Stimulated activated effector memory CD8-positive, alpha-beta T cell treated with anti-CD3 and anti-CD28 coated beads, Interleukin-12 subunit alpha, Interleukin-12 subunit beta, amount 100 ng/mL, for 72 hours (primary cell): ENCODE data around the gene CCDC171.
"Not testable (repeated sequence)": the region's sequence is repeated elsewhere in the genome, so short reads cannot be mapped to it uniquely, and the experiment has no call there.

Source experiments
- ATAC-seq: fragments of 150-1000 bp; cut with Tn5 transposase; 2 replicates; pipeline ENCODE4 v1.10.0; 2021
- DNase-seq, 2 donors: peaks; one replicate each; pipeline ENCODE4 v3.0.0; 2021 to 2022; ENCODE audit warnings: low spot score in 2 of 2
- H3K27ac Mint-ChIP-seq: one replicate; pipeline ENCODE4 v1.8.0; 2022; ENCODE audit warnings: mild to moderate bottlenecking, mixed read lengths
- H3K36me3 Mint-ChIP-seq: one replicate; pipeline ENCODE4 v1.8.0; 2022; ENCODE audit warnings: mild to moderate bottlenecking, mixed read lengths
- H3K4me1 Mint-ChIP-seq: one replicate; pipeline ENCODE4 v1.8.0; 2022; ENCODE audit warnings: mixed read lengths
- H3K4me3 Mint-ChIP-seq: one replicate; pipeline ENCODE4 v1.8.0; 2022; ENCODE audit warnings: mild to moderate bottlenecking, mixed read lengths
- H3K9me3 Mint-ChIP-seq: one replicate; pipeline ENCODE4 v1.8.0; 2022; ENCODE audit warnings: mixed read lengths

CCDC171 gene

GRCh38 chr9:15552636-15553527 is at the start of gene CCDC171:
TSS of gene CCDC171 (plus strand) at chr9:15553043. CDS start at chr9:15564089, 11,046 bp downstream.
- DNase-seq (peak; percentile 79 to 91), ATAC-seq (peak; percentile 91)
- Mint-ChIP-seq H3K4me1 (peaks cover 14% of the 10 kb centered on the region), H3K27ac (peak within 1 kb of the TSS; percentile 85), H3K4me3 (peak within 1 kb of the TSS; percentile 92), H3K36me3 (peaks cover 16% of the 10 kb centered on the region), H3K9me3 (no peaks in the 10 kb centered on the region)

GRCh38 chr9:15505921-15506320 is 46.9 kb upstream of the CCDC171 start:
- no peaks in the 10 kb centered on the region for H3K9me3 Mint-ChIP-seq
- no peak for DNase-seq
- no peak overlapping the region for H3K27ac Mint-ChIP-seq
- H3K4me3 Mint-ChIP-seq, result no peak overlapping the region
- peaks cover 100% of the 10 kb centered on the region for H3K36me3 Mint-ChIP-seq
- H3K4me1 Mint-ChIP-seq, result peaks cover 53% of the 10 kb centered on the region
- no peak for ATAC-seq

- peaks cover 62% of the 10 kb centered on the region for H3K36me3 Mint-ChIP-seq
- peaks cover 50% of the 10 kb centered on the region for H3K4me1 Mint-ChIP-seq
- peak overlapping the region; percentile 80 for H3K4me3 Mint-ChIP-seq
- ATAC-seq, result peak; percentile 66
- peak overlapping the region; percentile 99 for H3K27ac Mint-ChIP-seq
- no peaks in the 10 kb centered on the region for H3K9me3 Mint-ChIP-seq
- DNase-seq, result no peak
Observed at GRCh38 chr9:15509931-15510788, 42.7 kb upstream of the CCDC171 start.

- DNase-seq (peak; percentile 81 to 94), ATAC-seq (peak; percentile 94)
- no peaks in the 10 kb centered on the region for H3K9me3 Mint-ChIP-seq
- peak within 1 kb of the TSS; percentile 99 for H3K27ac Mint-ChIP-seq
- H3K36me3 Mint-ChIP-seq, result peaks cover 54% of the 10 kb centered on the region
- peaks cover 48% of the 10 kb centered on the region for H3K4me1 Mint-ChIP-seq
- H3K4me3 Mint-ChIP-seq, result peak within 1 kb of the TSS; percentile 80
Observed at GRCh38 chr9:15510789-15511575, 41.9 kb upstream of the CCDC171 start, which contains the start of gene PSIP1. TSS of gene PSIP1 (minus strand) at chr9:15510970. CDS start at chr9:15510188, 782 bp downstream.

- H3K27ac Mint-ChIP-seq, result no peak overlapping the region
- no peak overlapping the region for H3K4me3 Mint-ChIP-seq
- peaks cover 36% of the 10 kb centered on the region for H3K4me1 Mint-ChIP-seq
- no peaks in the 10 kb centered on the region for H3K9me3 Mint-ChIP-seq
- ATAC-seq (no peak), DNase-seq (no peak)
- H3K36me3 Mint-ChIP-seq, result peaks cover 42% of the 10 kb centered on the region
Observed at GRCh38 chr9:15512204-15512603, 40.6 kb upstream of the CCDC171 start.

GRCh38 chr9:15512889-15513288 is 40.0 kb upstream of the CCDC171 start:
- no peak for DNase-seq
- no peak overlapping the region for H3K27ac Mint-ChIP-seq
- no peaks in the 10 kb centered on the region for H3K9me3 Mint-ChIP-seq
- no peak overlapping the region for H3K4me3 Mint-ChIP-seq
- H3K4me1 Mint-ChIP-seq, result peaks cover 36% of the 10 kb centered on the region
- H3K36me3 Mint-ChIP-seq, result peaks cover 35% of the 10 kb centered on the region
- no peak for ATAC-seq

GRCh38 chr9:15513335-15513734 is 39.5 kb upstream of the CCDC171 start:
- Mint-ChIP-seq H3K4me3 (no peak overlapping the region), H3K4me1 (peaks cover 33% of the 10 kb centered on the region), H3K27ac (no peak overlapping the region), H3K9me3 (no peaks in the 10 kb centered on the region), H3K36me3 (peaks cover 30% of the 10 kb centered on the region)
- no peak for ATAC-seq
- DNase-seq, result no peak

- no peak overlapping the region for H3K27ac Mint-ChIP-seq
- H3K4me3 Mint-ChIP-seq, result no peak overlapping the region
- H3K9me3 Mint-ChIP-seq, result no peaks in the 10 kb centered on the region
Observed at GRCh38 chr9:15519831-15520230, 33.0 kb upstream of the CCDC171 start.

GRCh38 chr9:15521254-15521653 is 31.6 kb upstream of the CCDC171 start:
- ATAC-seq, result no peak
- no peak for DNase-seq
- Mint-ChIP-seq H3K27ac (no peak overlapping the region), H3K36me3 (no peaks in the 10 kb centered on the region), H3K9me3 (no peaks in the 10 kb centered on the region), H3K4me3 (no peak overlapping the region), H3K4me1 (no peaks in the 10 kb centered on the region)

More at GRCh38 chr9:15519831-15520230, 33.0 kb upstream of the CCDC171 start:
- ATAC-seq, result no peak
- H3K36me3 Mint-ChIP-seq, result no peaks in the 10 kb centered on the region
- H3K4me1 Mint-ChIP-seq, result no peaks in the 10 kb centered on the region
- no peak for DNase-seq

GRCh38 chr9:15522130-15522755 is 30.6 kb upstream of the CCDC171 start:
- H3K9me3 Mint-ChIP-seq, result no peaks in the 10 kb centered on the region
- no peak overlapping the region for H3K4me3 Mint-ChIP-seq
- no peak for DNase-seq
- no peak overlapping the region for H3K27ac Mint-ChIP-seq
- no peaks in the 10 kb centered on the region for H3K4me1 Mint-ChIP-seq
- no peaks in the 10 kb centered on the region for H3K36me3 Mint-ChIP-seq
- ATAC-seq, result peak; percentile 50

- Mint-ChIP-seq H3K9me3 (no peaks in the 10 kb centered on the region), H3K4me1 (no peaks in the 10 kb centered on the region)
Observed at GRCh38 chr9:15524845-15525455, 27.9 kb upstream of the CCDC171 start.

GRCh38 chr9:15525958-15526357 is 26.9 kb upstream of the CCDC171 start:
- DNase-seq (no peak), ATAC-seq (no peak)
- no peaks in the 10 kb centered on the region for H3K36me3 Mint-ChIP-seq
- H3K4me3 Mint-ChIP-seq, result no peak overlapping the region
- no peak overlapping the region for H3K27ac Mint-ChIP-seq
- no peaks in the 10 kb centered on the region for H3K9me3 Mint-ChIP-seq
- H3K4me1 Mint-ChIP-seq, result no peaks in the 10 kb centered on the region

More at GRCh38 chr9:15524845-15525455, 27.9 kb upstream of the CCDC171 start:
- no peak overlapping the region for H3K4me3 Mint-ChIP-seq
- DNase-seq (no peak), ATAC-seq (no peak)
- H3K27ac Mint-ChIP-seq, result no peak overlapping the region
- no peaks in the 10 kb centered on the region for H3K36me3 Mint-ChIP-seq

GRCh38 chr9:15527035-15527434 is 25.8 kb upstream of the CCDC171 start:
- not testable (repeated sequence) for H3K27ac Mint-ChIP-seq, H3K9me3 Mint-ChIP-seq, H3K4me3 Mint-ChIP-seq, DNase-seq, H3K36me3 Mint-ChIP-seq, ATAC-seq, H3K4me1 Mint-ChIP-seq
